ENCODE results near the gene HECTD4. TPM values are rescaled to one million over a fixed set of nuclear protein-coding genes. Genes with fewer than 3 reads are reported as not detected.

HECTD4 gene
- polyA plus RNA-seq, 1 donor from 2014 or later: 15.8 TPM

DNA sequence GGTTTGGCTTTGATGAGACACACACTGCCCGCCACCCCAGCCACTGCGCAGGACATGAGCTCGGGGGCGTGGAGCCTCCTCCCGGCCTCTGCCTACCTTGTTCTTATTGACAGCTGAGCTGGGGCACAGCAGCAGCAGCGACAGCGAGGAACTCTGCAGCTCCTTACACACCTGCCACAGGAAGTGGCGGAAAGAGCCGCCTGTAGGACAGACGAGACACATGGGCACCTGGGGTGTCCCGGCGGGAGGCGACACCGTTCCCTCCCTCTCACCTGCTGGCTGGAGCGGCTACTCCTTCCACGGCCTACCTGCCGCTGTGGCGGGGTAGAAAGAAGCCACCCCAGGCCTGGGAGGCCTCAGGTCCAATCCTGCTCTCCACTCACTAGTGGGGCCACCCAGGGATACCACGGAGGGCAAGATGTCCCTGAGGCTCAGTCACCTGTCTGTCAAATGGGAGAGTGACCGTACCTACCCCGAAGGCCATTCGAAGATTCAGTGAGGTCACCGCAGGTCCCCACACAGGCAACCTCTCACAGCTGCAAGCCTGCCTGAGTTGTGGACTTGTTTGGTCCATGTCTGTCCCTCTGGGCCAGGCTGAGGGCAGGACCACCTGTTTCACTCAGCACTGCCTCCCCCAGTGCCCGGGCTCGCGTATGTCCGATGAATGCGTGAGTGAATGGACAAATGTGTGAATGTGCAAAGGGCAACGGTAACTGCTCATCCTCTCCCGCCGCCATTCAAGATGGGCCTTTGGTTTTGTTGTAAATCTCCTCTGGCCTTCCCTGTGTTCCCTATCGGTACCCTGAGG, 214.3 kb downstream of the HECTD4 start:
- no peaks in the 10 kb centered on the region for H4K20me1 ChIP-seq (ENCODE audit: insufficient read depth)
- no peak for TF ChIP-seq EZH2 (IDR thresholded peaks at IDR 0.05; ENCODE audit: borderline replicate concordance, insufficient read depth, low read length, poor library complexity, severe bottlenecking)
- no peak for TF ChIP-seq MXI1 (conservative IDR thresholded peaks at IDR 0.05; ENCODE audit: poor library complexity, severe bottlenecking)
- TF ChIP-seq TAF1 (IDR thresholded peaks at IDR 0.05; ENCODE audit: low read depth): no peak
- TF ChIP-seq, protein P1, sequence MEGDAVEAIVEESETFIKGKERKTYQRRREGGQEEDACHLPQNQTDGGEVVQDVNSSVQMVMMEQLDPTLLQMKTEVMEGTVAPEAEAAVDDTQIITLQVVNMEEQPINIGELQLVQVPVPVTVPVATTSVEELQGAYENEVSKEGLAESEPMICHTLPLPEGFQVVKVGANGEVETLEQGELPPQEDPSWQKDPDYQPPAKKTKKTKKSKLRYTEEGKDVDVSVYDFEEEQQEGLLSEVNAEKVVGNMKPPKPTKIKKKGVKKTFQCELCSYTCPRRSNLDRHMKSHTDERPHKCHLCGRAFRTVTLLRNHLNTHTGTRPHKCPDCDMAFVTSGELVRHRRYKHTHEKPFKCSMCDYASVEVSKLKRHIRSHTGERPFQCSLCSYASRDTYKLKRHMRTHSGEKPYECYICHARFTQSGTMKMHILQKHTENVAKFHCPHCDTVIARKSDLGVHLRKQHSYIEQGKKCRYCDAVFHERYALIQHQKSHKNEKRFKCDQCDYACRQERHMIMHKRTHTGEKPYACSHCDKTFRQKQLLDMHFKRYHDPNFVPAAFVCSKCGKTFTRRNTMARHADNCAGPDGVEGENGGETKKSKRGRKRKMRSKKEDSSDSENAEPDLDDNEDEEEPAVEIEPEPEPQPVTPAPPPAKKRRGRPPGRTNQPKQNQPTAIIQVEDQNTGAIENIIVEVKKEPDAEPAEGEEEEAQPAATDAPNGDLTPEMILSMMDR (IDR thresholded peaks at IDR 0.05; ENCODE audit: poor library complexity, severe bottlenecking): no peak
- TF ChIP-seq RAD21 (conservative IDR thresholded peaks at IDR 0.05): no peak
- TF ChIP-seq POLR2AphosphoS5 (IDR thresholded peaks at IDR 0.05): no peak
- TF ChIP-seq EP300 (conservative IDR thresholded peaks at IDR 0.05; ENCODE audit: poor library complexity, severe bottlenecking): no peak
- TF ChIP-seq, protein P2, sequence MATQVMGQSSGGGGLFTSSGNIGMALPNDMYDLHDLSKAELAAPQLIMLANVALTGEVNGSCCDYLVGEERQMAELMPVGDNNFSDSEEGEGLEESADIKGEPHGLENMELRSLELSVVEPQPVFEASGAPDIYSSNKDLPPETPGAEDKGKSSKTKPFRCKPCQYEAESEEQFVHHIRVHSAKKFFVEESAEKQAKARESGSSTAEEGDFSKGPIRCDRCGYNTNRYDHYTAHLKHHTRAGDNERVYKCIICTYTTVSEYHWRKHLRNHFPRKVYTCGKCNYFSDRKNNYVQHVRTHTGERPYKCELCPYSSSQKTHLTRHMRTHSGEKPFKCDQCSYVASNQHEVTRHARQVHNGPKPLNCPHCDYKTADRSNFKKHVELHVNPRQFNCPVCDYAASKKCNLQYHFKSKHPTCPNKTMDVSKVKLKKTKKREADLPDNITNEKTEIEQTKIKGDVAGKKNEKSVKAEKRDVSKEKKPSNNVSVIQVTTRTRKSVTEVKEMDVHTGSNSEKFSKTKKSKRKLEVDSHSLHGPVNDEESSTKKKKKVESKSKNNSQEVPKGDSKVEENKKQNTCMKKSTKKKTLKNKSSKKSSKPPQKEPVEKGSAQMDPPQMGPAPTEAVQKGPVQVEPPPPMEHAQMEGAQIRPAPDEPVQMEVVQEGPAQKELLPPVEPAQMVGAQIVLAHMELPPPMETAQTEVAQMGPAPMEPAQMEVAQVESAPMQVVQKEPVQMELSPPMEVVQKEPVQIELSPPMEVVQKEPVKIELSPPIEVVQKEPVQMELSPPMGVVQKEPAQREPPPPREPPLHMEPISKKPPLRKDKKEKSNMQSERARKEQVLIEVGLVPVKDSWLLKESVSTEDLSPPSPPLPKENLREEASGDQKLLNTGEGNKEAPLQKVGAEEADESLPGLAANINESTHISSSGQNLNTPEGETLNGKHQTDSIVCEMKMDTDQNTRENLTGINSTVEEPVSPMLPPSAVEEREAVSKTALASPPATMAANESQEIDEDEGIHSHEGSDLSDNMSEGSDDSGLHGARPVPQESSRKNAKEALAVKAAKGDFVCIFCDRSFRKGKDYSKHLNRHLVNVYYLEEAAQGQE (IDR thresholded peaks at IDR 0.05; ENCODE audit: borderline replicate concordance): no peak
- TF ChIP-seq SMC3 (conservative IDR thresholded peaks at IDR 0.05; ENCODE audit: poor library complexity): no peak
- H3K27ac ChIP-seq (ENCODE audit: low read length): no peak overlapping the region
- no peaks in the 10 kb centered on the region for H3K9me2 ChIP-seq (ENCODE audit: insufficient read depth, low read length)
- no peaks in the 10 kb centered on the region for H3K9me3 ChIP-seq (ENCODE audit: low read length)
- H3K9ac ChIP-seq (ENCODE audit: low read length): no peak overlapping the region
- H3K4me2 ChIP-seq (ENCODE audit: low read length): no peak overlapping the region
- H3K79me2 ChIP-seq (replicated peaks; ENCODE audit: insufficient read depth, low read length): no peaks in the 10 kb centered on the region
- H3F3A ChIP-seq (ENCODE audit: insufficient read depth, low read length, poor library complexity, severe bottlenecking): no peaks in the 10 kb centered on the region
- H3K36me3 ChIP-seq (ENCODE audit: insufficient read depth, low read length): peaks cover 3% of the 10 kb centered on the region
- H3K27me3 ChIP-seq (ENCODE audit: insufficient read depth, low read depth, low read length): no peaks in the 10 kb centered on the region
- no peak overlapping the region for H3K4me3 ChIP-seq (ENCODE audit: low read length)
- no peak overlapping the region for H2AFZ ChIP-seq (ENCODE audit: low read depth, low read length)

DNA sequence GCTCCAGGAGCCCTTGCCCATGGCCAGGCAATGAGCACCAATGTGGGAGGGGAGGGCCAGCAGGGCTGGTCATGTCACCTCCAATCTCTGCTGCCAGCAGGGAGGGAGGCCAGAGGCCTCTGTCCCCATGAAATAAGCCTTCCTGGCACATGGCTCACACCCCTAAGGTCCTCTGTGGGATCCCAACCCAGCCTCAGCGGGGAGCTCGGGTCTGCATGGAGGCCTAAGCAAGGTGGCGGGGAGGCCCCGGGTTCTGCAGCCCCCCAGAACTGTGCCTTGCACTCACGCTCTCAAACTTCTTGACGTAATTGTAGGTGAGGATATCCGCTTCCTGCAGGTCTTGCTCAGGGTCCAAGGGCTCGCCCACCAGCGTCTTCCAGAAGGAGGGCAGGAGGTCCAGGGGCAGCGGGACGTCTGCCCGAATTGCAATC, 215.2 kb downstream of the HECTD4 start:
- TF ChIP-seq POLR2AphosphoS5 (IDR thresholded peaks at IDR 0.05): no peak
- no peak for TF ChIP-seq RAD21 (conservative IDR thresholded peaks at IDR 0.05)
- TF ChIP-seq, protein P1 (IDR thresholded peaks at IDR 0.05; ENCODE audit: poor library complexity, severe bottlenecking): no peak
- no peak for TF ChIP-seq TAF1 (IDR thresholded peaks at IDR 0.05; ENCODE audit: low read depth)
- no peak for TF ChIP-seq SMC3 (conservative IDR thresholded peaks at IDR 0.05; ENCODE audit: poor library complexity)
- no peak for TF ChIP-seq MXI1 (conservative IDR thresholded peaks at IDR 0.05; ENCODE audit: poor library complexity, severe bottlenecking)
- TF ChIP-seq, protein P2 (IDR thresholded peaks at IDR 0.05; ENCODE audit: borderline replicate concordance): no peak
- H3K27me3 ChIP-seq (ENCODE audit: insufficient read depth, low read depth, low read length): no peaks in the 10 kb centered on the region

More for the DNA sequence above, 215.2 kb downstream of the HECTD4 start:
- H2AFZ ChIP-seq (ENCODE audit: low read depth, low read length): no peak overlapping the region
- peaks cover 3% of the 10 kb centered on the region for H3K36me3 ChIP-seq (ENCODE audit: insufficient read depth, low read length)
- no peak overlapping the region for H3K27ac ChIP-seq (ENCODE audit: low read length)
- no peak overlapping the region for H3K9ac ChIP-seq (ENCODE audit: low read length)
- no peaks in the 10 kb centered on the region for H4K20me1 ChIP-seq (ENCODE audit: insufficient read depth)
- no peaks in the 10 kb centered on the region for H3K79me2 ChIP-seq (replicated peaks; ENCODE audit: insufficient read depth, low read length)
- H3F3A ChIP-seq (ENCODE audit: insufficient read depth, low read length, poor library complexity, severe bottlenecking): no peaks in the 10 kb centered on the region
- H3K4me3 ChIP-seq (ENCODE audit: low read length): no peak overlapping the region
- H3K9me2 ChIP-seq (ENCODE audit: insufficient read depth, low read length): no peaks in the 10 kb centered on the region
- no peak overlapping the region for H3K4me2 ChIP-seq (ENCODE audit: low read length)
- no peaks in the 10 kb centered on the region for H3K9me3 ChIP-seq (ENCODE audit: low read length)

Data from neural cell (in vitro differentiated cells).